DOHH2 (cell line): ENCODE measurements around the gene ABHD3.

Source experiments
- EZH2phosphoT487 ChIP-seq: fragments of 200-600 bp; sonication (generic); IDR thresholded peaks from 2 replicates; pipeline ENCODE4 v1.6.1; 2017; ENCODE audit warnings: borderline replicate concordance, mild to moderate bottlenecking, antibody characterized with exemption, low read length, moderate library complexity, mixed read lengths
- TF ChIP-seq, protein P1 (sequence below): fragments of 200-600 bp; sonication (generic); IDR thresholded peaks from one replicate; pipeline ENCODE4 v1.5.1; 2014; ENCODE audit warnings: antibody characterized with exemption, mild to moderate bottlenecking, low read depth, low read length; ENCODE audit not compliant: poor library complexity, severe bottlenecking

DNA sequence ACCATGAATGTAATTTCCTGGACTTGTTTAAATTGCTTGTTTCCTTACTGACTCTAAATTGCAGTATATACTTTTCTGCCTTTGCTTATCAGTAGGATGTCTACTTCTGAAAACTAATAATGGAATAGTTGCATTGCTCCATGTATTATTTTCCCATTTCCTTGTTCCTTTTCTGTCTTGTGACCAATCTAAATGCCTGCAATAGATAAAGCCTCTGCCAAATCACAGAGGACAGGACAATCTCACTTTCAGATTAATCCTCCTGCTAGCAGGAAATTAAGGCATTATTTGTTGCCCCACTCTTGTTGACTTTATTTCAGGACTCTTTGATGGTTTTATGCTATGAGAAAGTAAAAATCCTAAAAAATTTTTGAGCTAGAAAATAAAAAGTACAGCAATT, 99.4 kb downstream of the ABHD3 start:
- TF ChIP-seq, protein P1, sequence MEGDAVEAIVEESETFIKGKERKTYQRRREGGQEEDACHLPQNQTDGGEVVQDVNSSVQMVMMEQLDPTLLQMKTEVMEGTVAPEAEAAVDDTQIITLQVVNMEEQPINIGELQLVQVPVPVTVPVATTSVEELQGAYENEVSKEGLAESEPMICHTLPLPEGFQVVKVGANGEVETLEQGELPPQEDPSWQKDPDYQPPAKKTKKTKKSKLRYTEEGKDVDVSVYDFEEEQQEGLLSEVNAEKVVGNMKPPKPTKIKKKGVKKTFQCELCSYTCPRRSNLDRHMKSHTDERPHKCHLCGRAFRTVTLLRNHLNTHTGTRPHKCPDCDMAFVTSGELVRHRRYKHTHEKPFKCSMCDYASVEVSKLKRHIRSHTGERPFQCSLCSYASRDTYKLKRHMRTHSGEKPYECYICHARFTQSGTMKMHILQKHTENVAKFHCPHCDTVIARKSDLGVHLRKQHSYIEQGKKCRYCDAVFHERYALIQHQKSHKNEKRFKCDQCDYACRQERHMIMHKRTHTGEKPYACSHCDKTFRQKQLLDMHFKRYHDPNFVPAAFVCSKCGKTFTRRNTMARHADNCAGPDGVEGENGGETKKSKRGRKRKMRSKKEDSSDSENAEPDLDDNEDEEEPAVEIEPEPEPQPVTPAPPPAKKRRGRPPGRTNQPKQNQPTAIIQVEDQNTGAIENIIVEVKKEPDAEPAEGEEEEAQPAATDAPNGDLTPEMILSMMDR, result no peak
- TF ChIP-seq EZH2phosphoT487, result no peak
